ENCODE measurements around the gene VPS4A. TPM values are rescaled to one million over a fixed set of nuclear protein-coding genes. Genes with fewer than 3 reads are reported as not detected.
"Not testable (repeated sequence)": the region's sequence is repeated elsewhere in the genome, so short reads cannot be mapped to it uniquely, and the experiment has no call there.

The VPS4A gene
- total RNA-seq, 1 donor from 2014 or later: 51.5 TPM

GRCh38 chr16:69327585-69328310 is 16.6 kb downstream of the VPS4A start:
- no peak for DNase-seq (ENCODE audit: low read depth, low spot score)

- DNase-seq (ENCODE audit: low read depth, low spot score): peak; percentile 26
Observed at GRCh38 chr16:69328854-69329316, 17.7 kb downstream of the VPS4A start.

GRCh38 chr16:69329369-69330285 is 18.5 kb downstream of the VPS4A start:
- no peak for DNase-seq (ENCODE audit: low read depth, low spot score)

- peak; percentile 77 for DNase-seq (ENCODE audit: low read depth, low spot score)
Observed at GRCh38 chr16:69330286-69331109, 19.3 kb downstream of the VPS4A start, which contains the start of gene PDF. Gene PDF (minus strand): TSS chr16:69330588. CDS start chr16:69330570, 18 bp downstream.

GRCh38 chr16:69334696-69335095 is 23.5 kb downstream of the VPS4A start:
- DNase-seq (ENCODE audit: low read depth, low spot score): no peak

- no peak for DNase-seq (ENCODE audit: low read depth, low spot score)
Observed at GRCh38 chr16:69338557-69339288, 27.6 kb downstream of the VPS4A start.

- peak; percentile 96 for DNase-seq (ENCODE audit: low read depth, low spot score)
Observed at GRCh38 chr16:69339289-69340094, 28.3 kb downstream of the VPS4A start, which contains the start of the genes COG8 and NIP7. Gene COG8 (minus strand): TSS chr16:69339564. CDS start chr16:69339552, 12 bp downstream. Gene NIP7 (plus strand): TSS chr16:69339772. CDS start chr16:69339830, 58 bp downstream.

GRCh38 chr16:69340095-69340644 is 29.0 kb downstream of the VPS4A start:
- DNase-seq (ENCODE audit: low read depth, low spot score): no peak

GRCh38 chr16:69344171-69344570 is 33.0 kb downstream of the VPS4A start:
- DNase-seq (ENCODE audit: low read depth, low spot score): no peak

- no peak for DNase-seq (ENCODE audit: low read depth, low spot score)
Observed at GRCh38 chr16:69345923-69346322, 34.8 kb downstream of the VPS4A start.

- no peak for DNase-seq (ENCODE audit: low read depth, low spot score)
Observed at GRCh38 chr16:69346683-69347082, 35.5 kb downstream of the VPS4A start.

- DNase-seq (ENCODE audit: low read depth, low spot score): no peak
Observed at GRCh38 chr16:69348222-69348621, 37.1 kb downstream of the VPS4A start.

- no peak for DNase-seq (ENCODE audit: low read depth, low spot score)
Observed at GRCh38 chr16:69349536-69349935, 38.4 kb downstream of the VPS4A start.

GRCh38 chr16:69350536-69351133 is 39.5 kb downstream of the VPS4A start:
- DNase-seq (ENCODE audit: low read depth, low spot score): no peak

GRCh38 chr16:69351309-69352027 is 40.3 kb downstream of the VPS4A start, which contains the start of gene TMED6:
Gene TMED6 (minus strand): TSS chr16:69351786. CDS start chr16:69351753, 33 bp downstream.
- DNase-seq (ENCODE audit: low read depth, low spot score): no peak

- DNase-seq (ENCODE audit: low read depth, low spot score): not testable (repeated sequence)
Observed at GRCh38 chr16:69360070-69360469, 48.9 kb downstream of the VPS4A start.

GRCh38 chr16:69363281-69363717 is 52.1 kb downstream of the VPS4A start:
- no peak for DNase-seq (ENCODE audit: low read depth, low spot score)

- no peak for DNase-seq (ENCODE audit: low read depth, low spot score)
Observed at GRCh38 chr16:69364088-69364487, 52.9 kb downstream of the VPS4A start.

Data from pulmonary artery endothelial cell (primary cell).